Measurements from ENCODE around the gene LDLRAD4.

DNA sequence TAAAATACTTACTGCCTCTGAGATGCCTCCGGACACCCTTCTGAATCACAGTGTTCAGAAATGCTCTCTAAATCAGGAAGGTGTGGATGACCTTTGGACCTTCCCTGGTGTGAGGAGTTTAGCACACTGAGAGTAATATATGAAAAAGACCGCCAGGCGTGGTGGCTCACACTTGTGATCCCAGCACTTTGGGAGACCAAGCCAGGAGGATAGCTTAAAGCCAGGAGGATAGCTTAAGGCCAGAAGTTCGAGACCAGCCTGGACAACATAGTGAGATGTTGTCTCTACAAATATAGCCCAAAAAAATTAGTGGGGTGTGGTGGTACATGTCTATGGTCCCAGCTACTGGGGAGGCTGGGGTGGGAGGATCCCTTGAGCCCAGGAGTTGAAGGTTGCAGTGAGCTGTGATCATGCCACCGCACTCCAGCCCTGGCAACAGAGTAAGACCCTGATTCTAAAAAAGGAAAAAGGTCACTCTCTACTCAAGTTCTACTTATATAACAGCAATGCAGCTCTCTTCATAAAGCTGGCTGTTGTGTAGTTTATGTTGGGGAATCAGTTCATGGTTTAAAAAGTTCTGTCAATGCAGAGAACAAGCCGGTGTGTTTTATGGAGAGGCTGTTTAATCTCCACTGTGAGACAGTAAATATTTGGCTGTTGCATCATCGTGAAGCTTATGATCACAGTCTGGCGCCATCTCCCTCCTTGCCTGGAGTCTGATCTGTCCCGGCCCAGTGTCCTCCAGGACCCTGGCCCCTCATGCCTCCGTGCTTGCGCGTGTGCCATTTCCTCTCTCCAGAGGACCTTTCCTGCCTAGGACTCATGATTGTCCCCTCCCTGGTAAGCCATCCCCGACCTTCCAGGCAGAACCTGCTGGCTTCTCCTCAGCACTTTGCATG lies 323.3 kb downstream of the LDLRAD4 start:
- TF ChIP-seq, protein P1, sequence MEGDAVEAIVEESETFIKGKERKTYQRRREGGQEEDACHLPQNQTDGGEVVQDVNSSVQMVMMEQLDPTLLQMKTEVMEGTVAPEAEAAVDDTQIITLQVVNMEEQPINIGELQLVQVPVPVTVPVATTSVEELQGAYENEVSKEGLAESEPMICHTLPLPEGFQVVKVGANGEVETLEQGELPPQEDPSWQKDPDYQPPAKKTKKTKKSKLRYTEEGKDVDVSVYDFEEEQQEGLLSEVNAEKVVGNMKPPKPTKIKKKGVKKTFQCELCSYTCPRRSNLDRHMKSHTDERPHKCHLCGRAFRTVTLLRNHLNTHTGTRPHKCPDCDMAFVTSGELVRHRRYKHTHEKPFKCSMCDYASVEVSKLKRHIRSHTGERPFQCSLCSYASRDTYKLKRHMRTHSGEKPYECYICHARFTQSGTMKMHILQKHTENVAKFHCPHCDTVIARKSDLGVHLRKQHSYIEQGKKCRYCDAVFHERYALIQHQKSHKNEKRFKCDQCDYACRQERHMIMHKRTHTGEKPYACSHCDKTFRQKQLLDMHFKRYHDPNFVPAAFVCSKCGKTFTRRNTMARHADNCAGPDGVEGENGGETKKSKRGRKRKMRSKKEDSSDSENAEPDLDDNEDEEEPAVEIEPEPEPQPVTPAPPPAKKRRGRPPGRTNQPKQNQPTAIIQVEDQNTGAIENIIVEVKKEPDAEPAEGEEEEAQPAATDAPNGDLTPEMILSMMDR (conservative IDR thresholded peaks at IDR 0.05): no peak
- no peak for TF ChIP-seq ZFX (IDR thresholded peaks at IDR 0.05)
